Adipose tissue (tissue), 3 donors: ENCODE data around the gene PI4KA. TPM values are rescaled to one million over a fixed set of nuclear protein-coding genes. Genes with fewer than 3 reads are reported as not detected.
"Not testable (repeated sequence)": the region's sequence is repeated elsewhere in the genome, so short reads cannot be mapped to it uniquely, and the experiment has no call there.

Experiments used
- H3K27ac ChIP-seq: one replicate; pipeline ENCODE4 v1.5.1; 2013; ENCODE audit warnings: low read depth, low read length
- WGBS, 3 donors: extraction: QIAGEN DNeasy Blood & Tissue Kit; methylation state at CpG; one replicate each; pipeline ENCODE4 v1.1.7; 2013; 5-methylcytosine and 5-hydroxymethylcytosine counted together
- polyA plus RNA-seq, 3 donors: library from polyadenylated mRNA; stranded (reverse); fragments of 200-250 nt; gene quantifications; one replicate each; pipeline ENCODE4 v1.2.3, GENCODE V29; 2013
- donor health status: healthy with polysubstance abuse.
- donor health status: Bipolar disorder and iron deficiency.
- donor health status: healthy.

Gene PI4KA
- polyA plus RNA-seq, 3 donors, result 18.4 to 34.6 (median 33.5) TPM

GRCh38 chr22:20829491-20830134 lies 29.0 kb downstream of the PI4KA start:
- no peak overlapping the region for H3K27ac ChIP-seq
- WGBS, 3 donors, result 86 to 96% (median 89%) methylated on average over 3 of the region's 3 CpGs

GRCh38 chr22:20826373-20827152 lies 32.0 kb downstream of the PI4KA start:
- 86 to 97% (median 96%) methylated on average over 5 of the region's 5 CpGs for WGBS, 3 donors
- H3K27ac ChIP-seq, result not testable (repeated sequence)

- H3K27ac ChIP-seq, result no peak overlapping the region
- 90 to 93% (median 90%) methylated on average over 6 of the region's 6 CpGs for WGBS, 3 donors
Measured at GRCh38 chr22:20825624-20826023, 33.0 kb downstream of the PI4KA start.

GRCh38 chr22:20825216-20825615 lies 33.4 kb downstream of the PI4KA start:
- not testable (repeated sequence) for H3K27ac ChIP-seq
- whole genome bisulfite sequencing, 3 donors, result 95 to 98% (median 97%) methylated on average over 4 of the region's 4 CpGs

GRCh38 chr22:20823264-20823663 lies 35.3 kb downstream of the PI4KA start:
- 93 to 98% (median 95%) methylated on average over 1 of the region's 1 CpG for WGBS, 3 donors
- no peak overlapping the region for H3K27ac ChIP-seq

GRCh38 chr22:20822240-20822639 lies 36.4 kb downstream of the PI4KA start:
- whole genome bisulfite sequencing, 3 donors, result 96 to 99% (median 97%) methylated on average over 5 of the region's 5 CpGs
- H3K27ac ChIP-seq, result no peak overlapping the region

GRCh38 chr22:20821717-20822239 lies 36.8 kb downstream of the PI4KA start:
- 95 to 97% (median 96%) methylated on average over 8 of the region's 8 CpGs for WGBS, 3 donors
- H3K27ac ChIP-seq, result not testable (repeated sequence)

GRCh38 chr22:20819471-20819870 lies 39.1 kb downstream of the PI4KA start:
- 95 to 97% (median 97%) methylated on average over 9 of the region's 9 CpGs for WGBS, 3 donors
- H3K27ac ChIP-seq, result no peak overlapping the region

GRCh38 chr22:20818471-20818870 lies 40.1 kb downstream of the PI4KA start:
- WGBS, 3 donors, result 88 to 91% (median 91%) methylated on average over 3 of the region's 3 CpGs
- no peak overlapping the region for H3K27ac ChIP-seq

GRCh38 chr22:20816559-20816958 lies 42.1 kb downstream of the PI4KA start:
- no peak overlapping the region for H3K27ac ChIP-seq
- WGBS, 3 donors, result 94 to 97% (median 96%) methylated on average over 6 of the region's 6 CpGs

GRCh38 chr22:20815477-20816050 lies 43.0 kb downstream of the PI4KA start:
- no peak overlapping the region for H3K27ac ChIP-seq
- WGBS, 3 donors, result 94 to 95% (median 95%) methylated on average over 9 of the region's 9 CpGs

- no peak overlapping the region for H3K27ac ChIP-seq
- WGBS, 3 donors, result 88 to 96% (median 93%) methylated on average over 5 of the region's 5 CpGs
Measured at GRCh38 chr22:20814221-20814808, 44.3 kb downstream of the PI4KA start.

- no peak overlapping the region for H3K27ac ChIP-seq
- 96 to 97% (median 96%) methylated on average over 4 of the region's 4 CpGs for WGBS, 3 donors
Measured at GRCh38 chr22:20813056-20813455, 45.6 kb downstream of the PI4KA start.

- H3K27ac ChIP-seq, result no peak overlapping the region
- WGBS, 3 donors, result 98 to 99% (median 98%) methylated on average over 3 to 5 of the region's 5 CpGs
Measured at GRCh38 chr22:20811971-20812660, 46.5 kb downstream of the PI4KA start.

GRCh38 chr22:20811171-20811570 lies 47.4 kb downstream of the PI4KA start:
- no peak overlapping the region for H3K27ac ChIP-seq
- WGBS, 3 donors, result 72 to 100% (median 96%) methylated on average over 1 of the region's 1 CpG

GRCh38 chr22:20810645-20811044 lies 48.0 kb downstream of the PI4KA start:
- H3K27ac ChIP-seq, result no peak overlapping the region
- 88 to 90% (median 88%) methylated on average over 9 of the region's 9 CpGs for WGBS, 3 donors

- 87 to 92% (median 88%) methylated on average over 6 of the region's 6 CpGs for WGBS, 3 donors
- H3K27ac ChIP-seq, result no peak overlapping the region
Measured at GRCh38 chr22:20809538-20810185, 48.9 kb downstream of the PI4KA start.

- 64 to 91% (median 79%) methylated on average over 4 of the region's 4 CpGs for WGBS, 3 donors
- no peak overlapping the region for H3K27ac ChIP-seq
Measured at GRCh38 chr22:20808844-20809243, 49.8 kb downstream of the PI4KA start.
